Adipocyte (in vitro differentiated cells): ENCODE measurements around the gene FECH.

Source experiments
- DNase-seq: peaks from one replicate; pipeline ENCODE4 v3.0.0-alpha.2; 2015; ENCODE audit warnings: low read depth
- H3K27me3 ChIP-seq: replicated peaks from 2 replicates; pipeline ENCODE4 v1.7.0; 2013; ENCODE audit warnings: mild to moderate bottlenecking, low read length, moderate library complexity; ENCODE audit not compliant: control insufficient read depth, insufficient read depth
- H3K36me3 ChIP-seq: 2 replicates; pipeline ENCODE4 v1.7.0; 2013; ENCODE audit warnings: low read length, mild to moderate bottlenecking, moderate library complexity; ENCODE audit not compliant: control insufficient read depth, insufficient read depth, severe bottlenecking
- H3K4me1 ChIP-seq: 2 replicates; pipeline ENCODE4 v1.7.0; 2013; ENCODE audit warnings: mild to moderate bottlenecking, low read length, moderate library complexity; ENCODE audit not compliant: control insufficient read depth, insufficient read depth
- H3K4me3 ChIP-seq: 2 replicates; pipeline ENCODE4 v1.7.0; 2013; ENCODE audit warnings: mild to moderate bottlenecking, low read length, moderate library complexity
- H3K9ac ChIP-seq: 2 replicates; pipeline ENCODE4 v1.7.0; 2013; ENCODE audit warnings: mild to moderate bottlenecking, low read length, moderate library complexity
- H3K9me3 ChIP-seq: 2 replicates; pipeline ENCODE4 v1.7.0; 2013; ENCODE audit warnings: mild to moderate bottlenecking, low read length, moderate library complexity; ENCODE audit not compliant: control insufficient read depth

Gene FECH

DNA sequence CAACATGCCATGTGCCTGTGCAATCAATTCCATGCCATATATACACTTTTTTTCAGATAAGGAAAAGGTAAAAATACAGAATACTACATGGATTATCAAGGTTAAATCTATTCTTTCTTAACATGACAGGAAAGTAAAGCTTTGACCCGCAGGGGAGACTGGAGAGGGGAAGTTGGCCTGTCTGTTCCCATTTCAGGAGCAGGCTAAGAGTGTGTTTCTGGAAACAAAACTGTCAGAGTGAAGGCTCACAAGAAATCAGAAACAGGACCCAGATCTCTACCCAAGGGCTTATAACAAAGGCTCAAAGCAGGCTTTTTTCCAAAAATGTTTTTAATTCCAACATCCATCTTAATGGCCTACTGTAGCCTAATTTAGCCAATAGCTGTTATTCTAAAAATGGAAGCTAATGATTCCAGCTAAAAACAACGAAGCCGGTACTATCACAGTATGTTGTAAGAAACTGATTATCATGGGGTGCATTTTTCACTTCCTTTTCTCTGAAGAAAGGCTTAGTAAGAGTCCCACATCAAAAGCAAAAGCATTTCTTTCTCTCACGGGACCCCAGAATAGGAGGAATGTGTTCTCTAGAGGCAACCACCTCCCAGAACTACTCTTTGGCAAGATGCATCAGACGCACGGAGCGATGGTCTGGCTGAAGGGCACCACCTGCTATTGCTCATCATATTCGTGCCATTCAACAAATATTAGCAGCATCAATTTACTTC is 41.4 kb downstream of the FECH start:
- Histone ChIP-seq H3K27me3 (no peaks in the 10 kb centered on the region), H3K4me3 (no peak overlapping the region), H3K36me3 (peaks cover 4% of the 10 kb centered on the region), H3K9me3 (no peaks in the 10 kb centered on the region), H3K9ac (no peak overlapping the region), H3K4me1 (peaks cover 16% of the 10 kb centered on the region)
- no peak for DNase-seq

DNA sequence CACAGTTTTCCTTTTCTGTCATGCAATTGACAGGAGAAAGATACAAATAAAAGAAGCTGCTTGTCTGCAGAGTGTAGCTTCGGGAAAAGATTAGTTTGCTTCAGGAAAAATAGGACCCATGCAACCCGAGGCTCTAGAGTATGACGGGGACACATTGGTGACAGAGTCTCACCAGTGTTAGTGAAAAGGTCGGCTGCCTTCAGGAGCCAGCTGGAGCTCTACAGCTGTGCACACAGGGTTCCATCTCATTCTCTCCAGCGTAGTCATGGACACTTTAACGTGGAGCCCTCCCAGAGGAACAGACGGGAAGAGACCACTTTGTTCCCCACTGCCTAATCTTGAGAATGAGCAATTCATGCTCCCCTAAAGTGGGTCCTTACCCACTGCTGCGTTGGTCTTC is 42.9 kb downstream of the FECH start:
- H3K9me3 ChIP-seq = no peaks in the 10 kb centered on the region
- no peak for DNase-seq
- no peak overlapping the region for H3K9ac ChIP-seq
- H3K27me3 ChIP-seq = no peaks in the 10 kb centered on the region
- H3K36me3 ChIP-seq = no peaks in the 10 kb centered on the region
- peaks cover 16% of the 10 kb centered on the region for H3K4me1 ChIP-seq
- no peak overlapping the region for H3K4me3 ChIP-seq

DNA sequence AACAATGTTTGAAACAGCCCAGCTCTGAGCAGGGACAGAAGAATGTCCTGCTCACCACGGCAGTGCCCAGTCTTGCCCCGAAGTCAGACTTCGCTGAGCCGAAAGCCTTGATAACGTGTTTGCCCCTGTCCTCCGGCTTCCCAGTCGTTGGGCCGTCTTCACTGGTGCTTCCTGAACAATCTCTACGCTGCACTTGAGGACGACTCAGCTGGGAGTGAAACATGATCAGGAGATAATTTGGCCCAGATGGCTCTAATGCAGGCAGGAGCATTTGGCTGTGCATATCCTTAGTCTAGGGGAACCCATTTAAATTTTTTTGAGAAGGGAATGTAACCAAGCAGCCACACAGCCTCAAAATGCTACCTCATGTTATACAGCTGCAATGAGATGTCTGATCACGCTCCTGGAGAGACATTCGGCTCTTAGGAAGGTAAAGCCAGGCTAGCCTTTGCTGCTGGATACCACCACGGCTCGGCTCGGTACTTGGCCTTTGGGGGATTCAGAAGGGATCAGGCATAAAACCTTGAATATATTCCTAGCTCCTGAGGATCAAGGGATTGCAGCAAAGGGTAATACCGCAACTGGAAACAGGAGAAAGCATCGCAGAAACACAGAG is 43.6 kb downstream of the FECH start:
- DNase-seq = peak; percentile 80

DNA sequence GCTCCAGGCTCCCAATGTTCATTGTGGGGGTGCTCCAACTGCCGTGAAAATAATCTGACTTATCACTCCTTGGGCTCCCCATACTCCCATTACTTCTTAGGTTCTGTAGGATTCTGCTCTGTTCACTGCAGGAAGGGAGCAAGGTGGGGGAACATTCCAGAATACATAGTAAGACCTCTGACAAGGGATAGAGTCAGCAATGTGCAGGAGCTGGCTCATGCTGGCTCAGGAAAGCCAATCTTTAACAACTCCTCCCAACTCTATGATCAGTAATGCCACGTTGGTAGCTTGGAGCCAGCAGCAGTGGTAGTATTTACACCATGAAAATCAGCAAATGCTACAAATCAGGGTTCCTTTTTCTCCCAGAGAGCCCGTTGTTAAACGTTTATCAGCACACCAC is 44.4 kb downstream of the FECH start:
- no peaks in the 10 kb centered on the region for H3K27me3 ChIP-seq
- H3K4me1 ChIP-seq = peaks cover 16% of the 10 kb centered on the region
- no peaks in the 10 kb centered on the region for H3K9me3 ChIP-seq
- peak; percentile 29 for DNase-seq
- no peak overlapping the region for H3K4me3 ChIP-seq
- no peak overlapping the region for H3K9ac ChIP-seq
- no peaks in the 10 kb centered on the region for H3K36me3 ChIP-seq

More for the DNA sequence above, 43.6 kb downstream of the FECH start:
- no peaks in the 10 kb centered on the region for H3K9me3 ChIP-seq
- H3K4me3 ChIP-seq = peak overlapping the region; percentile 29
- H3K4me1 ChIP-seq = peaks cover 16% of the 10 kb centered on the region
- H3K9ac ChIP-seq = no peak overlapping the region
- H3K27me3 ChIP-seq = no peaks in the 10 kb centered on the region
- no peaks in the 10 kb centered on the region for H3K36me3 ChIP-seq

- H3K4me3 ChIP-seq = no peak overlapping the region
- peaks cover 16% of the 10 kb centered on the region for H3K4me1 ChIP-seq
- no peaks in the 10 kb centered on the region for H3K27me3 ChIP-seq
- H3K9ac ChIP-seq = no peak overlapping the region
- DNase-seq = no peak
- H3K36me3 ChIP-seq = no peaks in the 10 kb centered on the region
- H3K9me3 ChIP-seq = no peaks in the 10 kb centered on the region
Measured at GRCh38 chr18:57539702-57540101, 46.8 kb downstream of the FECH start.

DNA sequence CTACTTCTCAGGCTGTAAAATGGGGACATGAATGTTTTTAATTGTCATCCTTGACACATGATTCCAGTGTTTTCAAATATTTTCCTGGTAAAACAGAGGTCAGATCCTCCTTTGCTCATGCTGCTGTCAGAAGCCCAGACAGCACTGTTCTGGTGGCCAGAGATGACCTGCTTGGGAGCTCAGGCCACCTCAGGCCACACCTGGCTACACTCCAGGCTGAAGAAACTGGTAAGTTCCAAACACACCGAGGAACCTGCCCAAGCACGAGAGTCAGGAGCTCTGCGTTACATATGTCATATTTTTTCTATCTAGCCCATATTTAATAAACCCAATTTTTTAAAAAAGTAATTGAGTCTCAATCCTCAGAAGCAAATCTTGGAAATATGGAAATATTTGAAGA is 47.9 kb downstream of the FECH start:
- no peak for DNase-seq
- Histone ChIP-seq H3K4me1 (peaks cover 16% of the 10 kb centered on the region), H3K36me3 (no peaks in the 10 kb centered on the region), H3K4me3 (no peak overlapping the region), H3K27me3 (no peaks in the 10 kb centered on the region), H3K9ac (no peak overlapping the region), H3K9me3 (no peaks in the 10 kb centered on the region)

DNA sequence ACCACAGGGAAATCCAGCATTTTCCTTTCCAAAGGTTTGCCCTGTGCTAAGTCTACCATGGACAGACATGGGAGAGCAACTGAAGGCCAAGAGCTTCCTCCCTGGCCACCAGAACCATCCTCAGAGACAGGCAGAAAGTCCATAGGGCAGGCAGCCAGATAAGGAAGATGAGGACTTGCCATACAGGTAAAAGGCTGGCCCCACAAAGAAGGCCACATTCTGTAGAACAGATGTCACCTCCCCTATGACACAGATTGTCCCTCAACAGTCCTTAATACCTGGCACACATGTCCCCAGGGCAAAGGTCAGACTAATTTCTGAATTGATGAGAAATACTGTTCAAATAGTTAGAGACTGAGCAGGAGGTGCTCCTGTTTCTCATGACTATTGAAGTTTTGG is 52.0 kb downstream of the FECH start:
- H3K27me3 ChIP-seq = no peaks in the 10 kb centered on the region
- peaks cover 6% of the 10 kb centered on the region for H3K4me1 ChIP-seq
- H3K4me3 ChIP-seq = no peak overlapping the region
- no peaks in the 10 kb centered on the region for H3K36me3 ChIP-seq
- H3K9me3 ChIP-seq = no peaks in the 10 kb centered on the region
- no peak for DNase-seq
- no peak overlapping the region for H3K9ac ChIP-seq

DNA sequence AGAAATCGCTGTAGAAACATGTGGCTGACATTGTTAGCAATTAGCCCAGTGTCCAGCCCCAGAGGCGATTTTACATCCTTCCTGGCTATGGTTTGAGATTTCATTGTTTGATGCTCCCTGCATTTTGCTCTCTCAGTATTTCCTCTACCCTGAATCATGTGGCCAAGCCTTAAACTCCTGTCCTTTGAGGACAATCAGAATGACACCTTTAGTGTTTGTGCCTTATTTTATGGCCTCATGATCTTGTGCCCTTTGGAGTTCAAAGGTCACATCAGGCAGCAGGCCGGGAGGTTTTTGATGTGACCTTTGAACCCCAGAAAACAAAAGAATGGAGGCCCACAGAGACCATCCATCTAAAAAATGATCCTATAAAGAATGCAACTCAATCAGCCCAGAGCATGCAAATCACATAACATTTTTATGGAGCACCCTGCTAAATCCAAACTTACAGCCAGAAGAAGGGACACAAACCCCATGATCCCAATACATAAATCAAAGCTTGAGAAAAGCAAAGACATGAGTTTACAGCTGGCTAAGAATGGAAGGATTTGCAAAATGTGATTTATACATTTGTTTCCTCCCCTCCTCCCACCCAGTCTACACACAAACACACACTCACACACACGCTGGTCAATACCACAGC is 52.5 kb downstream of the FECH start:
- DNase-seq = no peak
- no peak overlapping the region for H3K4me3 ChIP-seq
- no peaks in the 10 kb centered on the region for H3K27me3 ChIP-seq
- no peaks in the 10 kb centered on the region for H3K36me3 ChIP-seq
- no peak overlapping the region for H3K9ac ChIP-seq
- peaks cover 6% of the 10 kb centered on the region for H3K4me1 ChIP-seq
- no peaks in the 10 kb centered on the region for H3K9me3 ChIP-seq

DNA sequence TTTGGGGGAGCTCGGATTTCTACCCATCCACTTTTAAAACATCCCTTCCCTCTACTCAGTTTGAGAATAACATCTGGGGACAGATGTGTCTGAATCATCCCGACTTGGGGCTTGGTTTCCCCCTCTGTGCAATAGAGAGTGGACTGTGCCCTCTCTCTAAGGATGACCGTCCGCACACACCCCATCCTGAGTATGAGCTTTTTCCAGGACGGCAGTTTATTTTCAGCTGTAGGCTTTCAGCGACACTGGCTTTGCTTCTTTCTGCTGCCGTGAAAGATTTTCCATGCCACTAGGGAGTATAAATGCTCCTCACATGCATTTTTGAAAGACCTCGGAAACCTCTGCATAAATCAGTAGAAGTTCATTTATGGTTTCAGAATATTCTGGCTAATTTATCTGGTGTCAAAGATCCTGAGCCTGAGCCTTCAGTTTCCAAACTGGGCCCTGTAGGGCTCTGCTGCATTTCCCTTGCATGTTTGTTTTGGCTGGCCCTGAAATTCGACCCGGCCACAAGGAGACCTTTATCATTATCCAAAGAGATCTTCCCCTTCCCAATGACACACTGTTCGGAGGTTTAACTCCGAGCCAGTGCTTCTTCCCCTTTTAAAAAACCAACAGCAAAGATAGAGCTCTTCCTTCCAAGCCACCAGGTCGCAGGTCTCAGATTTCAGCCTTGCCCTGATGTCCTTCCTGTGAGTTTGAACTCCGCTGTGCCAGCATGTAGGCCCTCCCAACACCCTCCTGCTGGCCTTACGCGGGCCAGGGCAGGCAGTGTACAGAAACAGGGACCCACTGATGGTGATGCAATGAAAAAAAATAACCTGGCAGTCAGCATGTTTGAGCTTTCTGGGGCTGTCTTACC is 53.3 kb downstream of the FECH start:
- DNase-seq = peak; percentile 24

DNA sequence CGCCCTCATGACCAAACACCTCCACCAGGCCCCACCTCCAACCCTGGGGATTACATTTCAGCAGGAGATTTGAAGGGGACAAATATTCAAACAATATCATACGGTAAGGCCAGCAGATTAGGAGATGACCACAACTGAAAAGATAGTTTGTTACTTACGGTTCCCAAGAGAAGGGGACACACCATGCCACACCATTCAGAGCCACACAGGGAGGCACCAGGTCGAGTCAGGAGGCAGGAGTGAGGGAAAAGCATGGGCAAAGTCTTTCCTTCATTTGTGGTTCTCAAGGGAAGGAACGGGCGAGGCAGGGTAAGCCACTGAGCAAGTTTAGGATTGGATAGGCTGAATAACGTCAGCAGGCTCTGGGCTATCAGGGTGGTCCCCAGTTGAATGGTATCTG is 57.4 kb downstream of the FECH start:
- Histone ChIP-seq H3K27me3 (no peaks in the 10 kb centered on the region), H3K9ac (no peak overlapping the region), H3K4me3 (no peak overlapping the region), H3K9me3 (peaks cover 5% of the 10 kb centered on the region), H3K4me1 (peaks cover 6% of the 10 kb centered on the region), H3K36me3 (no peaks in the 10 kb centered on the region)
- no peak for DNase-seq

More for the DNA sequence above, 53.3 kb downstream of the FECH start:
- no peak overlapping the region for H3K9ac ChIP-seq
- no peaks in the 10 kb centered on the region for H3K27me3 ChIP-seq
- no peak overlapping the region for H3K4me3 ChIP-seq
- H3K4me1 ChIP-seq = peaks cover 6% of the 10 kb centered on the region
- no peaks in the 10 kb centered on the region for H3K36me3 ChIP-seq
- H3K9me3 ChIP-seq = no peaks in the 10 kb centered on the region
